ENCODE data around the gene VWA3B.

VWA3B gene

GRCh38 chr2:98293030-98293429, 206.1 kb downstream of the VWA3B start:
- H3K27ac ChIP-seq, result no peak overlapping the region
- TF ChIP-seq CTCF (IDR thresholded peaks at IDR 0.05), result no peak
- no peak for TF ChIP-seq ZFX (IDR thresholded peaks at IDR 0.05; ENCODE audit: borderline replicate concordance)

GRCh38 chr2:98293931-98294687, 207.1 kb downstream of the VWA3B start:
- TF ChIP-seq ZFX (IDR thresholded peaks at IDR 0.05; ENCODE audit: borderline replicate concordance) (no peak), CTCF (IDR thresholded peaks at IDR 0.05) (no peak)
- H3K27ac ChIP-seq, result no peak overlapping the region

- no peak for TF ChIP-seq ZFX (IDR thresholded peaks at IDR 0.05; ENCODE audit: borderline replicate concordance)
- TF ChIP-seq CTCF (IDR thresholded peaks at IDR 0.05), result no peak
- H3K27ac ChIP-seq, result no peak overlapping the region
Measured at GRCh38 chr2:98294711-98295110, 207.7 kb downstream of the VWA3B start.

- no peak overlapping the region for H3K27ac ChIP-seq
- TF ChIP-seq CTCF (IDR thresholded peaks at IDR 0.05), result no peak
- TF ChIP-seq ZFX (IDR thresholded peaks at IDR 0.05; ENCODE audit: borderline replicate concordance), result no peak
Measured at GRCh38 chr2:98295275-98295674, 208.3 kb downstream of the VWA3B start.

GRCh38 chr2:98295721-98296414, 208.9 kb downstream of the VWA3B start:
- no peak for TF ChIP-seq CTCF (IDR thresholded peaks at IDR 0.05)
- no peak for TF ChIP-seq ZFX (IDR thresholded peaks at IDR 0.05; ENCODE audit: borderline replicate concordance)
- H3K27ac ChIP-seq, result no peak overlapping the region

- no peak overlapping the region for H3K27ac ChIP-seq
- TF ChIP-seq ZFX (IDR thresholded peaks at IDR 0.05; ENCODE audit: borderline replicate concordance) (no peak), CTCF (IDR thresholded peaks at IDR 0.05) (no peak)
Measured at GRCh38 chr2:98296440-98296839, 209.5 kb downstream of the VWA3B start.
